Measurements from ENCODE around the gene TBX1.

Gene TBX1

DNA sequence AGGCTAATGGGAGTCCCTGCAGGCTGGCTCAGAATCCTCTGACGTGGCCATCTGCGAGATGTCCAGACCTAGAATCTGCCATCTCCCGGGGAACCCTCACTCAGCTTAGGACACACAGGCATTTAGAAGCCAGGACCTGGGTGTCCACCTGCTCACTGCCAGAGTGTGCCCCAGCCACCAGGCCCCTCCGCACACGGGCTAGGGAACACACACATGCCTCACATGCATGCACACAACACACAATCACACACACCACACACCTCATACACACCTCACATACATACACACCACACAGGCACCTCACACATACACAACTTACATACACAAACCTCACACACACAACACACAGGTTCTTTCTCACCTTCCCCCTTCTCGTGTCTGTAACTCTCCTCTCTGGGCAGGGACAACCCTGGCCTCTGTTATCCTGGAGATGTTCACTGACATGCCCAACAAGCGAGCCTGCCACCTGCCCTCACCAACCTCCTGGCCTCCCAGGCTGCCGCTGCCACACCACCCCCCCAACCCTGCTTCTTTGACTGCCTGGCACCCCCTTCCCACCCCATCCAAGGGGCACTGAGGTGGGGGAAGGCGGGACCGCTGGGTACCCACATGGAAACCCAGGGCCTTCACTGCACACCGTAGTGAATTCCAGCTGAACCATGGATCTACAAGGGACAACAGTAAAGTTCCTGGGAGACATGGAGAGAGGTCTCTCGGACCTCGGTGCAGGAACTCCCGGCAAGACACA is 56.0 kb downstream of the TBX1 start:
- H3K9me3 Mint-ChIP-seq: no peaks in the 10 kb centered on the region
- H3K27me3 Mint-ChIP-seq (ENCODE audit: low read depth): no peaks in the 10 kb centered on the region
- no peak overlapping the region for H3K4me3 Mint-ChIP-seq
- H3K27ac Mint-ChIP-seq: no peak overlapping the region
- no peaks in the 10 kb centered on the region for H3K4me1 Mint-ChIP-seq (ENCODE audit: low read depth)
- no peaks in the 10 kb centered on the region for H3K36me3 Mint-ChIP-seq (ENCODE audit: low read depth)
